D721Med (cell line): ENCODE results near the gene PAX8.

Source experiments
- DNase-seq: peaks from one replicate; pipeline ENCODE4 v3.0.0; 2011; ENCODE audit warnings: low spot score; ENCODE audit not compliant: insufficient read length
- FAIRE-seq: peaks from 2 replicates; lab custom pipeline; 2011; peaks lifted over from hg19 to GRCh38; lab: Jason Lieb, UNC
- TF ChIP-seq, protein P1 (sequence below): IDR thresholded peaks from 2 replicates; pipeline ENCODE4 v1.5.1; 2012; ENCODE audit warnings: mild to moderate bottlenecking, control low read depth; ENCODE audit not compliant: insufficient read depth; ENCODE audit errors: missing control alignments

Gene PAX8

DNA sequence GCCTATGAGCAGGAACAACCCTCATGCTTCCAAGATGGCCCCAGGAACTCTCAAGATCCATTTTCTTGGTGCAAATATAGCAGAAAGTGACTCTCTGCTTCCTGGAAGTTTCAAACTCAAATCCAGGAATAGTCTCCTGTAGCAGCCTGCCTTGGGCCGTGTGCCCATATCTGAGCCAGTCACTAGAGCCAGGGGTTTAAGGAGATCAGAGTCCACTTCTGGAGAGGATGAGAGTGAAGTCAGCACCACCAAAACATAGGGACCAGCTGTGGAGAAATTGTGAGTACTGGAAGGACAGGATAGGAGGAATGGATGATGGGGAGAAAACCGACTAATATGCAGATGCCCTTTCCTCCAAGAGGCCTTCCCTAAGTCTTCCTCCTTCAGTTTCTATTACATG lies 71.7 kb downstream of the PAX8 start:
- TF ChIP-seq, protein P1, sequence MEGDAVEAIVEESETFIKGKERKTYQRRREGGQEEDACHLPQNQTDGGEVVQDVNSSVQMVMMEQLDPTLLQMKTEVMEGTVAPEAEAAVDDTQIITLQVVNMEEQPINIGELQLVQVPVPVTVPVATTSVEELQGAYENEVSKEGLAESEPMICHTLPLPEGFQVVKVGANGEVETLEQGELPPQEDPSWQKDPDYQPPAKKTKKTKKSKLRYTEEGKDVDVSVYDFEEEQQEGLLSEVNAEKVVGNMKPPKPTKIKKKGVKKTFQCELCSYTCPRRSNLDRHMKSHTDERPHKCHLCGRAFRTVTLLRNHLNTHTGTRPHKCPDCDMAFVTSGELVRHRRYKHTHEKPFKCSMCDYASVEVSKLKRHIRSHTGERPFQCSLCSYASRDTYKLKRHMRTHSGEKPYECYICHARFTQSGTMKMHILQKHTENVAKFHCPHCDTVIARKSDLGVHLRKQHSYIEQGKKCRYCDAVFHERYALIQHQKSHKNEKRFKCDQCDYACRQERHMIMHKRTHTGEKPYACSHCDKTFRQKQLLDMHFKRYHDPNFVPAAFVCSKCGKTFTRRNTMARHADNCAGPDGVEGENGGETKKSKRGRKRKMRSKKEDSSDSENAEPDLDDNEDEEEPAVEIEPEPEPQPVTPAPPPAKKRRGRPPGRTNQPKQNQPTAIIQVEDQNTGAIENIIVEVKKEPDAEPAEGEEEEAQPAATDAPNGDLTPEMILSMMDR = no peak
- no peak for DNase-seq
- no peak for FAIRE-seq

DNA sequence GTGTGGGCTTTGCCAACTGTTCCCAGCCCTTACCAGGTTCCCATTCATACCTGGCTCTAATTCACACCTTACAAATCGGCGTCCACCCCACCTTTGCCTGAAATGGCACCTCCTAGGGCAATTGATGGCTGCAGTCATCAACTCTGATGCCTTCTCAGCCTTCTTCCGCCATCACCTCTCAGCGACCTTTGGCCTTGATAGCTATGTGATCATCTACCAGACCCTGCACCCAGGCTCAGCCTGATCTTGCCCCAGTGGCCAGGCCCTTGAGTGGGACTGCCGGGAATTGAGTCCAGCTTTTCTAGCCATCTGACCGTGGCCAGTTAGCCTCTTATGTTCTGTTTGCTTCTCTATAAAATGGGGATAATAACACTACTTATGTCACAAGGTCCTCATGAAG lies 72.5 kb downstream of the PAX8 start:
- DNase-seq (no peak), FAIRE-seq (no peak)
- TF ChIP-seq, protein P1 = no peak

DNA sequence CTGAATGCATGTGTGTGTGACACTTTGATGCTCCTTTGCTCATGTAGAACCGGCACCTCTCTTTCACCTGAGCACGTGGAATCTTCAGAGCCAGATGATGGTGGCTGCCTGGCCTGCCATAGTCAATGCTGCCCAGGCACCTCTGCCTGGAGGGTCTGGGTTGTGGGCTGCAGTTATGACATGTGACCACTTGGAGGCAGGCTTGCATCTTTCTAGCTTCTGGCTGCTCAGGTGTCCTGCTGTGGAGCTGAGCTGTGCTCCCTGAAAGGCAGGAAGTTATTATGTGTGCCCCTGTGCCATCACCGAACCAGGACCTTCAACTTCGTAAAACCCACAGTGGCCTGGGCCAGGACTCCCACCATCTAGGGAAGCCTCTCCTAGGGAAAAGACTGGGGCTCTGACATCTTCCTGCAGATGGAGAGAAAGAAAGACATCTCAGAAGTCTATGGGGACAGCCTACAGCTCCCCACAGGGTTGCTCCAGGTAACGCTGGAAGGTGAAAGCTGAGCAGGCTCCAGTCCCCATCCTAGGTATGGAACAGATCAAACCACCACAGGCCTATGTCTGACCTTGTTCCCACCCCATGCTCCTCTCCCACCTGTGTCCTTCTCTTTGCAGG lies 74.7 kb downstream of the PAX8 start:
- FAIRE-seq (no peak), DNase-seq (peak; percentile 67)
- TF ChIP-seq, protein P1 = peak; percentile 69

DNA sequence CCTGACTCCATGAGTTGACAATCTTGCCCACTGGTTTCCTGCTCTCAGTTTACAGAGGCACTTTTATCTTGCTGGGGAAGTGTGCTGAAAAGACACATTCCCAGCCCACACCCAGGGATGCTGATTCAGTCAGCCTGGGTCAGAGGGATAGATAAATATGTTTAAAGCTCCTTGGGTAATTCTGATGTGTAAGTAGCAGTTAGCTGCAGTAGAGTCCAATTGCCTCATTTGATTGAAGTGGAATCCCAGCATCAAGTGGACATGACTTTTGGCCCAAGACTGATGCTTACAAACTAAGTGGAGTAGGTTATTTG lies 75.5 kb downstream of the PAX8 start:
- DNase-seq = no peak
- no peak for FAIRE-seq
- TF ChIP-seq, protein P1 = no peak

DNA sequence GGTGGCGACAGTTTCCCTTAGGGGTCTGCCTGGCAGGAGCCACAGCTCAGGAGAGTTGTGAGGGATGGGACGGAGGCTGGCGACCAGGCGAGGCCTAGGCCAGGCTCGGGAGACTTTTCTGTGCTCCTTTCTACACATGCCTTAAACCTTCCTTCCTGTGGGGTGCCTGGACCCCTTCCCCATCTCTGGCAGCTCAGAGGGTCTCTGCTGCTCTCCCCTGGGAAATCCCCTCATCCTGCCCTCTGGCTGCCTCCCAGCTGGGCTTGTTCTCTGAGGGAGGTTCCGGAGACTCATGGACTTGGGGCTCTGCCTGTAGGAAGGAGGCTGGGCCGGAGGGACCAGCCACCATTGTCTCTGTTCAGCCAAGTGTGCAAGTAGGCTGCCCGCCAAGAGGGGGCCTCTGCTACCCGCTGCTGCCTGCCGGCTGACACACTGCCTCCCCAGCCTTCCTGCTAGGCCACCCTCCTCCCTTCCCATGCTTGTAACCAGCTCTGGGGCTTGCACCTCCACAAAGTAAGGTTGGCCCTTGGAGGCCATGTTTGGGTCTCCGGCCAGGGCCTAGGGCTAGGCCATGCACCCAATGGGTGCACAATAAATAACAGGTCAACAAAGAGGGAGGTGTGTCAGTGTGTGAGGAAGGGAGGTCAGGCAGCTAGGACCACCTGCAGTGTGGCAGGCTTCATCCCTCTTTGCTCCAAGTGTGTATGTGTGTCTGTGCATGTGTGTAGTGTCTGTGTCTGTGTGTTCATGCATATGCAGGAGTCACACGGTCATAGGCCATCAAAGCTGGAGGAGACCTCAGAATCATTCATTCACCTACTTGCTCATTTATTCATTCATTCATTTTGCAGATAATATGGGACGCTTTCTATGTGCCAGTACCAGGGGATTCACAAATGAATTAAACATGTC lies 76.2 kb downstream of the PAX8 start:
- FAIRE-seq (no peak), DNase-seq (no peak)
- TF ChIP-seq, protein P1 = no peak

DNA sequence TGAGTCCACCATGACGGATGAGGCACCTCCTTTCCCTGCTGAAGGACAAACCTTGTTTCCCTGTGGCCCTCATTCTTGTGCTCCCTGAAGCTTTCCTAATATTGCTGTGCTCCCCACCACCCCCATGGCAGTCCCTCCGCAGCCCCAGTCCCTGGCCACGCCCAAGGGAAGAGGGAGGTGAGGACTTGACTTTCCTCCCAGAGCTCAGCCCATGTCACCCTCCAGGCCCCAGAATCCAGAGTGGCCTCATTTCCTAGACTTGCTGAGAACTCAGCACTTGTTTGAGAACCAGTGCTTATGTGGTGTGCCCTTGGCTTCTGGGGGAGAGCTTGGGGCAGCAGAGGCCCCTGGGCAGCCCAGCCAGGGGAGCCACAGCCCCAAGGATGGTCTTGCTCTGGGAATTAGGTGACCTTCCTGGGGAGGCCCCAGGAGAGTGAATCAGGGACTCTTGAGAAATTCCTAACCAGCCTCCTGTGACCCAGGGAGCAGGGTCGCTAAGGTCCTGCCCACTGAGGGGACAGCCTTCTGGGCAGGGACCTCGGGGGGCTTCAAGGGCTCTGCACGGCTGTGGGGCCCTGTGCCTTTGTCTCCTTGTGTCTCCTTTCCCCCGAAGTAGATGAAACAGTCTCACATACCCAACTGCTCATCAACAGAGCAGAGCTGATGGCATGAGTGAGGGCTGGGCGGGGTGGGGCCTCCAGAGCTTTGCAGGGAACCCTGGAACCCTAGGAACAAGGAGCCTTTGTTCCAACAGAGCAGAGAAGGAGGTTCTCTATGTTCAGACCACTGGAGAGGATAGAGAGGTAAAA lies 77.0 kb downstream of the PAX8 start:
- DNase-seq (no peak), FAIRE-seq (no peak)
- TF ChIP-seq, protein P1 = no peak
